Vagina (tissue), 2 donors: ENCODE data around the gene SURF6.
A peak's percentile ranks its signal among the peaks of the same experiment; 100 is the strongest.

Experiments used
- POLR2A ChIP-seq, 2 donors: fragments of 450-650 bp; IDR thresholded peaks; one replicate each; pipeline ENCODE4 v1.6.1; 2017; ENCODE audit warnings: antibody characterized with exemption in 2 of 2, mild to moderate bottlenecking in 2 of 2, moderate library complexity in 2 of 2
- POLR2AphosphoS5 ChIP-seq, 2 donors: sonication (generic); formaldehyde crosslinking; IDR thresholded peaks; one replicate each; pipeline ENCODE4 v1.9.0; 2017; ENCODE audit warnings: antibody characterized with exemption in 2 of 2, mild to moderate bottlenecking in 2 of 2, low read depth in 1 of 2; ENCODE audit not compliant: insufficient read depth in 1 of 2
- TF ChIP-seq, protein P1 (sequence below), 3 experiments: fragments of 450-650 bp in 2 of 3; fragments of 200-600 bp in 1 of 3; sonication (generic) in 1 of 3; IDR thresholded peaks; one replicate each; pipeline ENCODE4 v1.5.1; 2017 to 2019; ENCODE audit warnings: antibody characterized with exemption in 3 of 3, mild to moderate bottlenecking in 2 of 3, moderate library complexity in 2 of 3

DNA sequence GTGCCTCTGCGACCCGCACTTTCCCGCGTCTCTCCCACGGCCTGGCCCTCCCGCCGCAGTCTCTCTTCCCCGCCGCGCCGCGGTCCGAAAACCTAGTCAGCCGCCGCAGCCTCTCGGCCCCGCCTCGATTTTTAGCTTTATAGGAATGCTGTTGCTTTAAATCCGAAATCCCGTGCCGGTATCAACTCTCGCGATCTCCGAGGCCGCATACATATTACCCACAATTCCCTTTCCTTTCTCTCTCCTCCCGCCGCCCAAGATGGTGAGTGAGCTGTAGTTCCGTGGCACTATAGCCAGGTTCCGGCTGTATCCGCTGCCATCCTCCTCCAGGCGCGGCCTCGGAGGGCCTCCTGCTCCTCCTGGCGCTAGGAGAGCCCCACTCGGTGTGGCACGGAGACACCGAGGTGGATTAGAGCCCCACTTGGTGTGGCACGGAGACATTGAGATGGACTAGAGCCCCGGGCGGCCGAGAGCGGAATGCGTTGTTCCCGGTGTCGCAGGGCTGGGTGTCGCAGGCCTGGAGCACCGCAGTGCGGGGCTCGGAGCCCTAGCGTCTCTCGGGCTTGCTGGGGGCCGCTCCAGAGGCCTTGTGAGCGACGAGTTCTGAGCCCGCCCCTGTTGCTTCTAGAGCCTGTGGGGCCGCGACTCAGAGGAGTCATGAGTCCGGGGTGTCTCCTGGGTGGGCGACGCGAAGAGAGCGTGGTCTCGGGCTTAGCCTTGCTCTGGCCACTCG is 12.2 kb upstream of the SURF6 start, which contains the start of the genes MED22 and RPL7A:
- TF ChIP-seq POLR2A (IDR thresholded peaks at IDR 0.05) (peak in 1 of 2 donors; percentile 77), POLR2AphosphoS5 (IDR thresholded peaks at IDR 0.05; ENCODE audit: insufficient read depth in 1 of 2, low read depth in 1 of 2) (peak; percentile 97 to 98)
- TF ChIP-seq, protein P1, sequence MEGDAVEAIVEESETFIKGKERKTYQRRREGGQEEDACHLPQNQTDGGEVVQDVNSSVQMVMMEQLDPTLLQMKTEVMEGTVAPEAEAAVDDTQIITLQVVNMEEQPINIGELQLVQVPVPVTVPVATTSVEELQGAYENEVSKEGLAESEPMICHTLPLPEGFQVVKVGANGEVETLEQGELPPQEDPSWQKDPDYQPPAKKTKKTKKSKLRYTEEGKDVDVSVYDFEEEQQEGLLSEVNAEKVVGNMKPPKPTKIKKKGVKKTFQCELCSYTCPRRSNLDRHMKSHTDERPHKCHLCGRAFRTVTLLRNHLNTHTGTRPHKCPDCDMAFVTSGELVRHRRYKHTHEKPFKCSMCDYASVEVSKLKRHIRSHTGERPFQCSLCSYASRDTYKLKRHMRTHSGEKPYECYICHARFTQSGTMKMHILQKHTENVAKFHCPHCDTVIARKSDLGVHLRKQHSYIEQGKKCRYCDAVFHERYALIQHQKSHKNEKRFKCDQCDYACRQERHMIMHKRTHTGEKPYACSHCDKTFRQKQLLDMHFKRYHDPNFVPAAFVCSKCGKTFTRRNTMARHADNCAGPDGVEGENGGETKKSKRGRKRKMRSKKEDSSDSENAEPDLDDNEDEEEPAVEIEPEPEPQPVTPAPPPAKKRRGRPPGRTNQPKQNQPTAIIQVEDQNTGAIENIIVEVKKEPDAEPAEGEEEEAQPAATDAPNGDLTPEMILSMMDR (IDR thresholded peaks at IDR 0.05): peak in 1 of 3 experiments; percentile 10
